Measurements from ENCODE around the gene AFAP1. TPM values are rescaled to one million over a fixed set of nuclear protein-coding genes. Genes with fewer than 3 reads are reported as not detected.

Gene AFAP1
- total and polyA plus RNA-seq, 2 of the 4 experiments (the other 2 are of a cell fraction) = 48.2 to 80.9 TPM

GRCh38 chr4:7868436-7868775 lies 71.3 kb downstream of the AFAP1 start:
- in situ Hi-C loops (cut with MboI; ENCODE audit: low sequenced_read_pairs) (no loop called here), dilution Hi-C loops (cut with HindIII; ENCODE audit: low sequenced_read_pairs, unreplicated experiment) (no loop called here)
- no peak overlapping the region for H3K4me3 ChIP-seq (ENCODE audit: insufficient read depth, low read depth, low read length)

More at GRCh38 chr4:7868436-7868775, 71.3 kb downstream of the AFAP1 start:
- H2BK120ac ChIP-seq (ENCODE audit: low read depth, low read length) = peak overlapping the region; percentile 66
- H2AFZ ChIP-seq (replicated peaks; ENCODE audit: low read length, poor library complexity) = no peak overlapping the region
- no TSS peak for BruUV-seq (replicated peaks)
- 88% methylated on average over 4 of the region's 6 CpGs; no CpG with 5 or more reads in 1 of the 2 experiments for WGBS, 2 experiments (ENCODE audit: extremely low coverage in 2 of 2, insufficient read length in 1 of 2)
- ATAC-seq (ENCODE audit: low read depth) = no peak
- peak overlapping the region; percentile 56 for H3K27ac ChIP-seq (ENCODE audit: insufficient read depth, low read length)
- peak overlapping the region; percentile 61; the same call in 1 of the 2 replicates for H3K18ac ChIP-seq (ENCODE audit: low read depth, low read length)
- H3K9me1 ChIP-seq (ENCODE audit: insufficient read depth, low read length) = peaks cover 21% of the 10 kb centered on the region
- CTCF ChIA-PET = interaction anchor here (0.6 to 0.9 kb wide), 2 partner anchors 9 to 58 kb away, joined by 3 to 4 read pairs; no protein-coding TSS in a partner anchor
- H3K23ac ChIP-seq (ENCODE audit: low read depth, low read length) = peak overlapping the region; percentile 13; the same call in 1 of the 2 replicates
- H3K36me3 ChIP-seq (ENCODE audit: control insufficient read depth, insufficient read depth, low read length) = peaks cover 50% of the 10 kb centered on the region
- peak overlapping the region; percentile 73 for H3K14ac ChIP-seq (replicated peaks; ENCODE audit: low read depth, low read length)
- DNase-seq = no peak
- no peaks in the 10 kb centered on the region for H3K9me3 ChIP-seq (ENCODE audit: control insufficient read depth, insufficient read depth, low read length)
- POLR2A ChIA-PET (ENCODE audit: unreplicated experiment) = interaction anchor here (0.5 kb wide), 1 partner anchor 87 kb away, joined by 9 read pairs; no protein-coding TSS in a partner anchor
- H4K20me1 ChIP-seq (ENCODE audit: insufficient read depth, low read length) = peaks cover 19% of the 10 kb centered on the region; the same call in 1 of the 2 replicates
- peak overlapping the region; percentile 90 for H2BK5ac ChIP-seq (ENCODE audit: low read depth, low read length, poor library complexity, severe bottlenecking)
- no peaks in the 10 kb centered on the region for H3K27me3 ChIP-seq (ENCODE audit: control insufficient read depth, insufficient read depth, low read length)
- no peak overlapping the region for H3K9ac ChIP-seq (ENCODE audit: low read depth, low read length)
- H3K4me1 ChIP-seq (ENCODE audit: control insufficient read depth, insufficient read depth, low read length) = peaks cover 27% of the 10 kb centered on the region
- H3K79me1 ChIP-seq (ENCODE audit: low read depth in 1 of 2, low read length in 2 of 2) = peaks cover 17 to 81% of the 10 kb centered on the region in 2 experiments
- peak overlapping the region; percentile 35 to 73; a peak in 3 of 4 replicates for H4K8ac ChIP-seq (ENCODE audit: low read depth in 2 of 2, low read length in 2 of 2)
- H2AK9ac ChIP-seq (replicated peaks; ENCODE audit: low read depth, low read length, poor library complexity) = peak overlapping the region; percentile 11
- H2AK5ac ChIP-seq (ENCODE audit: low read depth, low read length) = peak overlapping the region; percentile 90
- H2BK20ac ChIP-seq (ENCODE audit: low read depth, low read length) = peak overlapping the region; percentile 63
- TF ChIP-seq MAFK (IDR thresholded peaks at IDR 0.05; ENCODE audit: low read depth, low read length) (no peak), FOS (IDR thresholded peaks at IDR 0.05; ENCODE audit: low read depth, low read length) (no peak), POLR2A (IDR thresholded peaks at IDR 0.05; ENCODE audit: low read depth, low read length) (no peak), CEBPB (IDR thresholded peaks at IDR 0.05; ENCODE audit: low read depth, low read length) (no peak), CHD1 (IDR thresholded peaks at IDR 0.05; ENCODE audit: low read depth, low read length) (no peak), BHLHE40 (IDR thresholded peaks at IDR 0.05; ENCODE audit: low read depth, low read length) (no peak), RCOR1 (IDR thresholded peaks at IDR 0.05; ENCODE audit: insufficient replicate concordance, low read length) (no peak)
- TF ChIP-seq, protein P1, sequence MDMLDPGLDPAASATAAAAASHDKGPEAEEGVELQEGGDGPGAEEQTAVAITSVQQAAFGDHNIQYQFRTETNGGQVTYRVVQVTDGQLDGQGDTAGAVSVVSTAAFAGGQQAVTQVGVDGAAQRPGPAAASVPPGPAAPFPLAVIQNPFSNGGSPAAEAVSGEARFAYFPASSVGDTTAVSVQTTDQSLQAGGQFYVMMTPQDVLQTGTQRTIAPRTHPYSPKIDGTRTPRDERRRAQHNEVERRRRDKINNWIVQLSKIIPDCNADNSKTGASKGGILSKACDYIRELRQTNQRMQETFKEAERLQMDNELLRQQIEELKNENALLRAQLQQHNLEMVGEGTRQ (IDR thresholded peaks at IDR 0.05; ENCODE audit: low read depth, low read length) = no peak
- peak overlapping the region; percentile 35; the same call in 1 of the 2 replicates for H4K5ac ChIP-seq (ENCODE audit: low read depth, low read length)
- peak overlapping the region; percentile 51; the same call in 1 of the 2 replicates for H3K56ac ChIP-seq (ENCODE audit: extremely low read depth, insufficient read depth, low read length)
- H3K4me2 ChIP-seq (ENCODE audit: low read depth, low read length) = no peak overlapping the region; the same call in 1 of the 2 replicates
- no peak overlapping the region; the same call in 2 of the 3 replicates for H2BK15ac ChIP-seq (ENCODE audit: low read depth, low read length)
- H4K91ac ChIP-seq (ENCODE audit: insufficient read depth, low read depth, low read length) = peak overlapping the region; percentile 53
- H3K4ac ChIP-seq (ENCODE audit: low read depth, low read length) = peak overlapping the region; percentile 81
- intact Hi-C loops (cut with micrococcal nuclease) = loop anchor here (2.0 to 5.0 kb wide), 2 partner anchors 36 to 741 kb away; no protein-coding TSS in a partner anchor

Data from IMR-90 (cell line).